HG03066 (cell line): ENCODE data around the gene CEBPG.

ENCODE experiments used
- ATAC-seq: cut with Tn5 transposase; IDR thresholded peaks from one replicate; pipeline ENCODE4 v1.9.1; 2021; ENCODE audit warnings: low read depth; ENCODE audit not compliant: unreplicated experiment

CEBPG gene

GRCh38 chr19:33349319-33350289 lies 23.9 kb upstream of the CEBPG start:
- no peak for ATAC-seq

- ATAC-seq, result no peak
These were observed 22.8 kb upstream of the CEBPG start for GRCh38 chr19:33350538-33351309.

GRCh38 chr19:33355535-33355934 lies 18.0 kb upstream of the CEBPG start:
- no peak for ATAC-seq

DNA sequence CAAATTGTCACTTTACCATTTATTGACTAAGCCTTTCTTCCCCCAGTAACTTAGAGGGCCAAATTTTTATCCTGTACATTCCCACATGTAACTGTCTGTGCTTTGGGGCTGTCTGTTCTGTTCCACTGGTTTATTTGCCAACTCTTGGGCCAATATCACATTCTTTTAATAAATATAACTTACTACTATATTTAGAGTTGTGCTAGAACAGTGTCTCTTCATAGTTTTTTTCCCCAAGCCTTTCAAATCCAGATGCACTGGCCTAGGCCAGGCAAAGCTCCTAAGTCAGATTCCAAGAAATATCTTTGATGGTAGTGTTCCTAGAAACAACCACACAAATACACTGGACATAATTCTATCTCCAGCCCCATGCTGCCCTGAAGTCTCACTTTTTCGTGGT lies 16.0 kb upstream of the CEBPG start:
- ATAC-seq, result no peak

- ATAC-seq, result no peak
These were observed 15.1 kb upstream of the CEBPG start for GRCh38 chr19:33358408-33358807.

GRCh38 chr19:33359581-33359980 lies 13.9 kb upstream of the CEBPG start:
- ATAC-seq, result no peak

DNA sequence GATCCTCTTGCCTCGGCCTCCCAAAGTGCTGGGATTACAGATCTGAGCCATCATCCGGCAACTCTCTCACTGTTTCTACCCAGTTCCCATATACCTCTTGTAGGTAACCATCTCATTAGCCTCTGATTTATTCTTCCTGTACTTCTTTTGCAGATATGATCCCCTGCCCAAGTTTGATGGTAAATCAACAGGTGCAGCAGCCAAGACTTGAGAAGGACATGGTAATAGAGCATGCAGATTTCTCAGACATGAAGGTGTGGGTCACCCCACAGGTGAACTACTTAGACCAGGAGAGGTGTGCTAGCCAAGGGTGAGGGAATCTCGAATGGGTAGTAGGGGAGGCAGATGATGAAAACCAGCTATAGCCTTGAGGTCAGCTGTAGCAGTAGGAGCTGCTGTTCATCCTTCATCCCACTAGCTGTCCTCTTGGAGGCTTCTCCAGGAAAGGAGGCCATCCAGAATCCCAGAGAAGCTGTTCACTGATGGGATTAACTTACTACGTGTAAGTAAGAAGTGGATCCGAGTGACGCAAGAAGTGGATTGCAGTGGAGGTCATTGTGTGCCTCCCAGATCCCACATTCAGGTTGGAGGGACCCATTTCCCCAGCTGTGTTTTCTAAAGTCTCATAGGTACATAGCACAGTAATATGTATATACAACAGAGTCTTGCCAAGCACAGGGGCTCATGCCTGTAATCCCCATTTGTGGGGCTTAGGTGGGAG lies 10.8 kb upstream of the CEBPG start:
- ATAC-seq, result no peak

DNA sequence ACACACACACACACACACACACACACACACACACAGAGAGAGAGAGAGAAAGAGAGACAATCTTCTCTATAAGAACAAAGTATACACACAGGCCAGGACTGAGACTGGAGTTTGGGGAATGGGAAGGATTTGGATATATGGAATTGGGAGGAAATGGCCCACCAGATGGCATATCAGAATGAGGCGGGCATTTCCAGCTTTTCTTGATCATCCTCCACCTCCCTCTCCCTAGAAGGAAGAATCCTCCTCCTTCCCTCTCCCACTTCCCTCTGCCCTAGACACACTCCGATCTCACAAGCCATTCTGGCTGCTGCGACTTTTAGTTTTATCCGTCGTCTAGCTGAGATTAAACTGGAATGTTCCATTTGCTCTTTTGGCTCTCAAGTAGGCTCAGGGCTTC lies 10.0 kb upstream of the CEBPG start:
- no peak for ATAC-seq

DNA sequence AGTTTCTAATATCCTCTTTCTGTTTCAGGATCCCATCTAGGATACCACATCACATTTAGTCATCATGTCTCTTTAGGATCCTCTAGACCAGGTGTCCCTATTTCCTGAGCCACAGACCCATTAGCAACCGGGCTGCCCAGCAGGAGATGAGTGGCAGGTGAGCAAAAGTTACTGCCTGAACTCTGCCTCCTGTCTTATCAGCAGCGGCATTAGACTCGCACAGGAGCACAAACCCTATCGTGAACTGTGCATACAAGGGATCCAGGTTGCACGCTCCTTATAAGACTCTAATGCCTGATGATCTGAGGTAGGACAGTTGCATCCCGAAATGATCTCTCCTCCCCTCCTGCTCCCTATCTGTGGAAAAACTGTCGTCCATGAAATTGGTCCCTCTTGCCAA lies 7.8 kb upstream of the CEBPG start:
- no peak for ATAC-seq

- ATAC-seq, result no peak
These were observed 7.4 kb upstream of the CEBPG start for GRCh38 chr19:33366127-33366526.

DNA sequence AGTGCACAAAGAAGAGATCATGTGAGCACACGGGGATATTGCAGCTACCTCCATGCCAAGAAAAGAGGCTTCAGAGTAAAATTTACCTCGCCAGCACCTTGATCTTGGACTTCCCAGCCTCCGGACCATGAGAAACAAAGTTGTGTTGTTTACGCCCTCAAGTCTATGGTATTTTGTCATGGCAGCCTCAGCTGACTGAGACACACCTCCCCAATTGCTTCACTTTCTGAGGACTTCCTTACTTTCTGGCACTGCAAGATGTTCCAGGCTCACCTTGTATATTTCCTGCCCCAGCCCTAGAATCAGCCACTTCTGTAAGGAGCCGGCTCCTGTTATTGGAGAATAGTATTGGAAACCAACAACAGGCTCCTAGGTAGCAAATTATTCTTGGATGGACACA lies 6.6 kb upstream of the CEBPG start:
- no peak for ATAC-seq

DNA sequence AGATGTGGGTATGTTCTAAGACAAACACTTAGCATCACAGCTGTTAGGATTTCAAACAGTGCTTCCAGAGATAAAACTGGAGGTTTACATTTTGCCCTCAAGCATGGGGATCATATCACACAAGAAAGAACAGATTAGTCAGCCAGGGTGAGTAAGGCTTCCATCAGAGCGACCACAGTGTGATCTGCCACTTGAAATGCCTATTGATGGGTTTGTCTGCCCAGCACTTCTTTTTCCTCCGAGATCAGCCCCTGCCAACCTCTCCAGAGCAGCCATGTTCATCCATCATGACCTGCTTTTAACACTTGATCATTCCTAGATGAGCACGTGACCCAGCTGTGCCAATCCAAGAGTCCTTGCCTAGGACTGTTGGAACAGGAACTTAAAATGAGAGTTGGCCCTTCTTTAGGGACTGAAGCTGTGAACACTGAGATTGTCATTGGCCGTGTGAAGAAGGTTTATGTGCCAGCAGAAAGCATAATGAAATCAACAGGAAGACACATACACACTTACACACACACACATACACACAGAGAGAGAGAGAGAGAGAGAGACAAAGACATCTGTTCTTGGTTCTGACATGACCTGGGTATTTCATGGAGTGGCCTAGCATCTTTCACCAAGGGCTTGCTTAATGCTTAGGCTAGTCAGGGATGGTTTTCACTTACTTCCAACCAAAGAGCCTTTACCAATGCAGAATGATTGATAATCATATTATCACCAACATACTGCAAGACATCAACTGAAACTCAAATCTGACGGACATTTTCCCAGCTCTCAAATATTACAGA lies 5.2 kb upstream of the CEBPG start:
- ATAC-seq, result no peak

DNA sequence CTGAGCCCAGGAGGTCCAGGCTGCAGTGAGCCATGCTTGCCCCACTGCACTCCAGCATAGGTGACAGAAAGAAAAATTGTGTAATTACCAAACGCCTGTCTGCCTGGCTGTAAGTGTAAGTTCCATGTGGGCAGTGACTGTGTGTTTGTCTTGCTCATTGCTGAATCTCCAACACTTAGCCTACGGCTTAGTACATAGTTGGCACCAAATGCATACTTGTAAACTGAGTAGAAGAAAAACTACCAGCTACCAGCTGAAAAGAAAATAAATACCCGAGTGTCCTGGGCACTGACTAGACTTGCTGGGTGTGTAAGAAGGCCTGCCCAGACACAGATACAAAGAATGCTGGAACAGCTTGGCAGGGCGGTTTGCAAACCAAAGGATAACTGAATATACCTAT lies 2.7 kb upstream of the CEBPG start:
- ATAC-seq, result no peak

- ATAC-seq, result no peak
These were observed 766 bp downstream of the CEBPG start for GRCh38 chr19:33374236-33374714.

DNA sequence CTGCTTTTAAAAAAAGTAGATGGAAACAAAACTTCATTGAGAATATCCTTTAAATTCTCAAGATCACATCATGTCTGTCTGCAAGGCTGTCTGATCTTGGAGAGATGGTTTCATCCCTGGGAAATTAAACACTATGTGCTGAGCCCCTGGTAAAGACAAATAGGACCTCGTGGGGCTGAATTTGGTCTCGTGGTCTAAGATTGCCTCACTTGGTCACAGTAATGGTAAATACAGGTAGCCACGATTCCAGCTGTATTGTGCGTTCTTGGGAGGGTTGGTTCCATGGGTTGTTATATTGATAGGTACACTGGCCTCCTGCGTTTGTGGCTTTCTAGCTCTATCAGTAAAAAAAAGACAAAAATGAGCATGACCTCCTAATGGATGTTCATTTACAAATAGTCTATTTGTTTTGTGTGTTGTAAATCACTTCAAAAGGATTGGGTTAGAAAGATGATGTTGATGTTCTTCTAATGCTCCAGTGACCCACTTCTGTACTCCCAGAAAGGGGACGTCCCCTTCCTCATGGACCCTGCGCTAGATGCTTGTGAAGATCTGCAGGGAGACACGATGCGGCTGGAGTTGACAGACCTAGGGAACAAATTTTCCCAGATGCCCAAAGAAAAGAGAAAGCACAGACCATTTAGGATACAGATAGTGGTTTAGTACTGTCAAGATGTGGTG lies 1.8 kb downstream of the CEBPG start:
- ATAC-seq, result no peak

DNA sequence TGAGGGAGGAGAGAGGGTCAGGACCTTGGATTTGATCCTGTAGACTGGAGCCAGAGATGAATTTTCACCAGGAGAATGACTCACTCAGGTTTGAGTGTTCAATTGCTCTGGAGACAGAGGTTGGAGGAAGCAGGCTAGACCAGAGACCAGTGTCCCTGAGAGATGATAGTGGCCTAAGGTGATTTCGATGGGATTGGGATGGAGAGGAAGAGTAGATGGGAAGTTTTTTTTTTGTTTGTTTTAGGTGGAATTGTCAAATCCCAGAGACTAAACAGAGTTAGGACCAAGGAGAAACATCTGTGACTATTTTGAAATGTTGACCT lies 2.3 kb downstream of the CEBPG start:
- no peak for ATAC-seq

GRCh38 chr19:33376423-33376822 lies 2.9 kb downstream of the CEBPG start:
- no peak for ATAC-seq

DNA sequence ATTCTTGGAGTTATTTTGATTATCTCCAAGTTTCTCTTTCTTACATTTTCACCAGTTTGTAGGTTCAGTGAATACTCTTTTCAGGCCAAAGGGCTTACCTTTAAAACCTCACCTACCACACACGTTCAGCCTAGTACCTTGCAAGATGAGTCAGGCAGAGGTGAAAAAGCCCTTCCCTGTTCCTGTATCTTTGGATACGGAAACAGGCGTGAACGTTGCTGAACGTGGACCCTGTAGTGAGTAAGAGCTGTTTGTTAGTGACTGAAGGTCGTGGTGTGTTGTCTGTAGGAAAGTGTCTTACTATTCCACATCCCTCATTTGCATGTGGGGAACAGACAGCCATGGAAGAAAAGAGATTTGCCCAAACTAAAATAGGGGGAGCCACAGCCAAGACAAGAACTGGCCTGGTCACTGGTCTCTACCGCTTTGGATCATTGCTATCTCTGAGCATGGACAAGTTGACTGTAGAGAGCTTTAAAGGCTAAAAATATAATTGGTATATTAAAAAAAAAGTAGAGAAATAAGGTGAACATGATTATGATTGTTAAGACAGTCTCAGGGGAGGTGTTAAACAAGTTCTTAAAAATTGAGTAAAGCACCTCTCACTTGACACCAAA lies 3.5 kb downstream of the CEBPG start:
- no peak for ATAC-seq
